Measurements from ENCODE around the gene DCN.

DCN gene

GRCh38 chr12:91099341-91099740, 83.3 kb downstream of the DCN start:
- no peak for DNase-seq (ENCODE audit: low spot score)

- DNase-seq (ENCODE audit: low spot score): no peak
Observed at GRCh38 chr12:91098941-91099340, 83.7 kb downstream of the DCN start.

- no peak for DNase-seq (ENCODE audit: low spot score)
Observed at GRCh38 chr12:91098461-91098860, 84.2 kb downstream of the DCN start.

GRCh38 chr12:91094957-91095356, 87.7 kb downstream of the DCN start:
- DNase-seq (ENCODE audit: low spot score): no peak

- no peak for DNase-seq (ENCODE audit: low spot score)
Observed at GRCh38 chr12:91094032-91094662, 88.5 kb downstream of the DCN start.

GRCh38 chr12:91093341-91093740, 89.3 kb downstream of the DCN start:
- DNase-seq (ENCODE audit: low spot score): no peak

- no peak for DNase-seq (ENCODE audit: low spot score)
Observed at GRCh38 chr12:91091916-91092715, 90.5 kb downstream of the DCN start.

Measured in germinal center (tissue), 1 donor.